Mucosa of descending colon (tissue), 3 donors: ENCODE measurements around the gene PUSL1. TPM values are rescaled to one million over a fixed set of nuclear protein-coding genes. Genes with fewer than 3 reads are reported as not detected.

ENCODE experiments used
- ATAC-seq: fragments of 200-7000 bp; cut with Tn5 transposase; one replicate; pipeline ENCODE4 v1.9.1; 2020; ENCODE audit warnings: mild to moderate bottlenecking, moderate library complexity
- DNase-seq, 3 donors: peaks; one replicate each; pipeline ENCODE4 v3.0.0-alpha.2; 2020
- H3K36me3 ChIP-seq: fragments of 200-600 bp; one replicate; pipeline ENCODE4 v1.8.0; 2021; ENCODE audit warnings: low read depth, mild to moderate bottlenecking
- H3K4me1 ChIP-seq: fragments of 200-600 bp; one replicate; pipeline ENCODE4 v1.8.0; 2021; ENCODE audit warnings: low read depth, mild to moderate bottlenecking
- H3K4me3 ChIP-seq: fragments of 200-600 bp; one replicate; pipeline ENCODE4 v1.8.0; 2021; ENCODE audit warnings: mild to moderate bottlenecking
- H3K9me3 ChIP-seq: fragments of 200-600 bp; one replicate; pipeline ENCODE4 v1.8.0; 2021; ENCODE audit warnings: mild to moderate bottlenecking
- intact Hi-C, 2 donors: fragments of 100-400 bp; cut with DNase I in 1 of 2; cut with micrococcal nuclease in 1 of 2; formaldehyde crosslinking; loops; one replicate each; pipeline versions ENCODE4 v1.11.0 to v1.11.1; 2022; cut with DNase I, micrococcal nuclease
- long read RNA-seq, 2 donors: library from polyadenylated mRNA; unstranded; transcript quantifications; one replicate each; pipeline ENCODE4 v2.0.0, GENCODE V29; 2019 to 2021
- total RNA-seq, 3 donors: library from RNA; stranded (reverse); fragmentation: NEBNext Ultra II Directional in 2 of 3; extraction: Animal tissue kit (Norgen Biotek cat#: 25700) in 2 of 3; gene quantifications; one replicate each; pipeline versions ENCODE4 v1.2.1 to v1.2.4, GENCODE V29; 2021 to 2023
- TF ChIP-seq, protein P1 (sequence below): fragments of 200-600 bp; IDR thresholded peaks from one replicate; pipeline ENCODE4 v1.8.0; 2022; ENCODE audit warnings: antibody characterized with exemption, mild to moderate bottlenecking
- donor health status: DM: no; HTN: no; CAD: no; lungs with moderate emphysema.
- donor health status: DM: no; HTN: no; CAD: no.
- donor health status: DM: no; HTN: yes; CAD: no.

PUSL1 gene, protein sequence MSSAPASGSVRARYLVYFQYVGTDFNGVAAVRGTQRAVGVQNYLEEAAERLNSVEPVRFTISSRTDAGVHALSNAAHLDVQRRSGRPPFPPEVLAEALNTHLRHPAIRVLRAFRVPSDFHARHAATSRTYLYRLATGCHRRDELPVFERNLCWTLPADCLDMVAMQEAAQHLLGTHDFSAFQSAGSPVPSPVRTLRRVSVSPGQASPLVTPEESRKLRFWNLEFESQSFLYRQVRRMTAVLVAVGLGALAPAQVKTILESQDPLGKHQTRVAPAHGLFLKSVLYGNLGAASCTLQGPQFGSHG
- 10 to 100 TPM; 12.4 to 15.9 (median 15.4) TPM for total RNA-seq
- long read RNA-seq, donor 1, partial matches to known transcripts, result 7 of 15 reads
- long read RNA-seq, donor 1, other reads (novel, unspliced or antisense), result 5 of 15 reads
- long read RNA-seq, donor 2, transcript PUSL1-201 (8 exons, 1,287 nt), result major isoform, 9 of 18 reads
- long read RNA-seq, donor 2, partial matches to known transcripts, result 0 of 18 reads
- long read RNA-seq, donor 2, other reads (novel, unspliced or antisense), result 9 of 18 reads

GRCh38 chr1:1307923-1308755 lies at the start of gene PUSL1, which contains the start of gene ACAP3:
PUSL1 (plus strand) TSS chr1:1308597; CDS start chr1:1308644, 47 bp downstream.
ACAP3 (minus strand) TSS chr1:1307930; CDS start chr1:1307815, 115 bp downstream.
- intact Hi-C loops, result no loop called here
- H3K4me1 ChIP-seq, result peaks cover 39% of the 10 kb centered on the region
- TF ChIP-seq, protein P1, sequence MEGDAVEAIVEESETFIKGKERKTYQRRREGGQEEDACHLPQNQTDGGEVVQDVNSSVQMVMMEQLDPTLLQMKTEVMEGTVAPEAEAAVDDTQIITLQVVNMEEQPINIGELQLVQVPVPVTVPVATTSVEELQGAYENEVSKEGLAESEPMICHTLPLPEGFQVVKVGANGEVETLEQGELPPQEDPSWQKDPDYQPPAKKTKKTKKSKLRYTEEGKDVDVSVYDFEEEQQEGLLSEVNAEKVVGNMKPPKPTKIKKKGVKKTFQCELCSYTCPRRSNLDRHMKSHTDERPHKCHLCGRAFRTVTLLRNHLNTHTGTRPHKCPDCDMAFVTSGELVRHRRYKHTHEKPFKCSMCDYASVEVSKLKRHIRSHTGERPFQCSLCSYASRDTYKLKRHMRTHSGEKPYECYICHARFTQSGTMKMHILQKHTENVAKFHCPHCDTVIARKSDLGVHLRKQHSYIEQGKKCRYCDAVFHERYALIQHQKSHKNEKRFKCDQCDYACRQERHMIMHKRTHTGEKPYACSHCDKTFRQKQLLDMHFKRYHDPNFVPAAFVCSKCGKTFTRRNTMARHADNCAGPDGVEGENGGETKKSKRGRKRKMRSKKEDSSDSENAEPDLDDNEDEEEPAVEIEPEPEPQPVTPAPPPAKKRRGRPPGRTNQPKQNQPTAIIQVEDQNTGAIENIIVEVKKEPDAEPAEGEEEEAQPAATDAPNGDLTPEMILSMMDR, result no peak
- H3K9me3 ChIP-seq, result no peaks in the 10 kb centered on the region
- ATAC-seq, result peak; percentile 78
- peak; percentile 83 to 94 (median 91) for DNase-seq
- H3K4me3 ChIP-seq, result peak within 1 kb of the TSS; percentile 45
- peaks cover 5% of the 10 kb centered on the region for H3K36me3 ChIP-seq

- H3K9me3 ChIP-seq, result no peaks in the 10 kb centered on the region
- DNase-seq (peak in 1 of 3 donors; percentile 44), ATAC-seq (no peak)
- H3K36me3 ChIP-seq, result peaks cover 6% of the 10 kb centered on the region
- no peaks in the 10 kb centered on the region for H3K4me1 ChIP-seq
- intact Hi-C loops, result loop anchor here in 1 of 2 donors (10.0 kb wide), 1 partner anchor 134 kb away; no protein-coding TSS in a partner anchor
- H3K4me3 ChIP-seq, result no peak overlapping the region
- TF ChIP-seq, protein P1, result no peak
These were observed 49.3 kb upstream of the PUSL1 start for GRCh38 chr1:1259119-1259488.

- ATAC-seq (no peak), DNase-seq (no peak)
- H3K4me3 ChIP-seq, result no peak overlapping the region
- TF ChIP-seq, protein P1, result no peak
- peaks cover 6% of the 10 kb centered on the region for H3K36me3 ChIP-seq
- no peaks in the 10 kb centered on the region for H3K4me1 ChIP-seq
- intact Hi-C loops, result loop anchor here in 1 of 2 donors (10.0 kb wide), 1 partner anchor 135 kb away; no protein-coding TSS in a partner anchor
- H3K9me3 ChIP-seq, result no peaks in the 10 kb centered on the region
These were observed 48.9 kb upstream of the PUSL1 start for GRCh38 chr1:1259540-1259939.

GRCh38 chr1:1259951-1260600 lies 48.3 kb upstream of the PUSL1 start:
- DNase-seq, result no peak
- TF ChIP-seq, protein P1, result no peak
- H3K36me3 ChIP-seq, result peaks cover 2% of the 10 kb centered on the region
- ATAC-seq, result no peak
- intact Hi-C loops, result loop anchor here in 1 of 2 donors (10.0 kb wide), 1 partner anchor 135 kb away; no protein-coding TSS in a partner anchor
- no peak overlapping the region for H3K4me3 ChIP-seq
- H3K9me3 ChIP-seq, result no peaks in the 10 kb centered on the region
- no peaks in the 10 kb centered on the region for H3K4me1 ChIP-seq
